ENCODE data around the gene NODAL. TPM values are rescaled to one million over a fixed set of nuclear protein-coding genes. Genes with fewer than 3 reads are reported as not detected.

Gene NODAL
- total and polyA plus RNA-seq, 2 of the 4 experiments (the other 2 are of a cell fraction) = not detected

- no peak overlapping the region for H3K9ac ChIP-seq (ENCODE audit: low read depth, low read length)
- H4K91ac ChIP-seq (ENCODE audit: insufficient read depth, low read depth, low read length) = no peak overlapping the region
- H2BK15ac ChIP-seq (ENCODE audit: low read depth, low read length) = no peak overlapping the region
- H2BK120ac ChIP-seq (ENCODE audit: low read depth, low read length) = no peak overlapping the region
- CTCF ChIA-PET = interaction anchor here (0.7 to 1.6 kb wide), 8 partner anchors 11 to 91 kb away, joined by 3 to 4 read pairs (median 3); no protein-coding TSS in a partner anchor
- no peak overlapping the region for H3K56ac ChIP-seq (ENCODE audit: extremely low read depth, insufficient read depth, low read length)
- DNase-seq = peak; percentile 50
- H3K4me3 ChIP-seq (ENCODE audit: insufficient read depth, low read depth, low read length) = no peak overlapping the region
- dilution Hi-C loops (cut with HindIII; ENCODE audit: low sequenced_read_pairs, unreplicated experiment) (no loop called here), intact Hi-C loops (cut with micrococcal nuclease) (loop anchor here (1.0 to 5.0 kb wide), 3 partner anchors 79 to 421 kb away; no protein-coding TSS in a partner anchor), in situ Hi-C loops (cut with MboI; ENCODE audit: low sequenced_read_pairs) (loop anchor here (5.0 kb wide), 2 partner anchors 76 to 301 kb away; no protein-coding TSS in a partner anchor)
- no peak for TF ChIP-seq NFE2L2 (IDR thresholded peaks at IDR 0.05; ENCODE audit: low read depth, low read length)
- peak; percentile 87 for TF ChIP-seq CTCF (conservative IDR thresholded peaks at IDR 0.05; ENCODE audit: low read depth, low read length)
- no peak for TF ChIP-seq MXI1 (IDR thresholded peaks at IDR 0.05; ENCODE audit: borderline replicate concordance, low read depth, low read length)
- TF ChIP-seq SMC3 (IDR thresholded peaks at IDR 0.05; ENCODE audit: low read depth, low read length) = peak; percentile 77
- peak; percentile 91 for TF ChIP-seq RAD21 (IDR thresholded peaks at IDR 0.05; ENCODE audit: low read length)
- TF ChIP-seq CHD1 (IDR thresholded peaks at IDR 0.05; ENCODE audit: low read depth, low read length) = no peak
- H3K23ac ChIP-seq (ENCODE audit: low read depth, low read length) = no peak overlapping the region
- H3K4me1 ChIP-seq (ENCODE audit: control insufficient read depth, insufficient read depth, low read length) = peaks cover 2% of the 10 kb centered on the region; the same call in 1 of the 2 replicates
- no peaks in the 10 kb centered on the region for H4K20me1 ChIP-seq (ENCODE audit: insufficient read depth, low read length)
- peak overlapping the region; percentile 45 for H2AFZ ChIP-seq (replicated peaks; ENCODE audit: low read length, poor library complexity)
- BruUV-seq (replicated peaks) = no TSS peak
- H2AK9ac ChIP-seq (replicated peaks; ENCODE audit: low read depth, low read length, poor library complexity) = no peak overlapping the region
- H4K8ac ChIP-seq (ENCODE audit: low read depth in 2 of 2, low read length in 2 of 2) = no peak overlapping the region
- POLR2A ChIA-PET (ENCODE audit: unreplicated experiment) = no interaction called here
- H3K4me2 ChIP-seq (ENCODE audit: low read depth, low read length) = no peak overlapping the region
- H3K9me3 ChIP-seq (ENCODE audit: control insufficient read depth, insufficient read depth, low read length) = no peaks in the 10 kb centered on the region
- H3K18ac ChIP-seq (ENCODE audit: low read depth, low read length) = no peak overlapping the region
- no peak overlapping the region for H3K4ac ChIP-seq (ENCODE audit: low read depth, low read length)
- no peak overlapping the region for H2BK20ac ChIP-seq (ENCODE audit: low read depth, low read length)
- no peak overlapping the region for H4K5ac ChIP-seq (ENCODE audit: low read depth, low read length)
- H3K79me1 ChIP-seq (ENCODE audit: low read depth in 1 of 2, low read length in 2 of 2) = no peaks in the 10 kb centered on the region
- H3K36me3 ChIP-seq (ENCODE audit: control insufficient read depth, insufficient read depth, low read length) = no peaks in the 10 kb centered on the region
- no peak overlapping the region for H3K14ac ChIP-seq (replicated peaks; ENCODE audit: low read depth, low read length)
- WGBS, 2 experiments (ENCODE audit: extremely low coverage in 2 of 2, insufficient read length in 1 of 2) = 20% methylated on average over 2 of the region's 13 CpGs; no CpG with 5 or more reads in 1 of the 2 experiments
- peak; percentile 82 for ATAC-seq (ENCODE audit: low read depth)
- no peak overlapping the region for H3K27ac ChIP-seq (ENCODE audit: insufficient read depth, low read length)
- peaks cover 24% of the 10 kb centered on the region for H3K27me3 ChIP-seq (ENCODE audit: control insufficient read depth, insufficient read depth, low read length)
- no peak overlapping the region for H2AK5ac ChIP-seq (ENCODE audit: low read depth, low read length)
- no peak overlapping the region for H2BK5ac ChIP-seq (ENCODE audit: low read depth, low read length, poor library complexity, severe bottlenecking)
- H3K9me1 ChIP-seq (ENCODE audit: insufficient read depth, low read length) = no peaks in the 10 kb centered on the region
Measured at GRCh38 chr10:70461397-70462348, 20.2 kb upstream of the NODAL start.

Measured in IMR-90 (cell line).